Kidney (tissue), 14 donors: ENCODE data around the gene TMEM200A. TPM values are rescaled to one million over a fixed set of nuclear protein-coding genes. Genes with fewer than 3 reads are reported as not detected.

Experiments used
- DNase-seq, 5 donors: peaks; one replicate each; pipeline ENCODE4 v3.0.0-alpha.2; 2013 to 2020
- FAIRE-seq: peaks from 2 replicates; lab custom pipeline; 2012; peaks lifted over from hg19 to GRCh38; lab: Jason Lieb, UNC
- H3K27ac ChIP-seq, 2 donors: one replicate each; pipeline ENCODE4 v1.7.0; 2013; ENCODE audit warnings: low read depth in 2 of 2, low read length in 2 of 2, inconsistent platforms in 1 of 2
- H3K27me3 ChIP-seq: one replicate; pipeline ENCODE4 v1.7.1; 2013; ENCODE audit warnings: low read length, inconsistent platforms; ENCODE audit not compliant: control insufficient read depth, insufficient read depth
- H3K36me3 ChIP-seq, 3 donors: one replicate each; pipeline versions ENCODE4 v1.7.0 to v1.7.1; 2013; ENCODE audit warnings: low read length in 3 of 3, control low read depth in 1 of 3, inconsistent platforms in 1 of 3; ENCODE audit not compliant: insufficient read depth in 3 of 3, control insufficient read depth in 2 of 3
- H3K4me1 ChIP-seq, 3 donors: one replicate each; pipeline versions ENCODE4 v1.7.0 to v1.7.1; 2013; ENCODE audit warnings: low read length in 3 of 3, inconsistent platforms in 1 of 3, low read depth in 1 of 3; ENCODE audit not compliant: control insufficient read depth in 2 of 3, insufficient read depth in 2 of 3
- H3K4me3 ChIP-seq, 3 donors: one replicate each; pipeline versions ENCODE4 v1.7.0 to v1.8.1; 2013; ENCODE audit warnings: low read length in 3 of 3, control low read depth in 1 of 3, inconsistent platforms in 1 of 3
- H3K9ac ChIP-seq, 3 donors: one replicate each; pipeline versions ENCODE4 v1.7.0 to v1.7.1; 2013; ENCODE audit warnings: low read length in 3 of 3, control low read depth in 1 of 3, inconsistent platforms in 1 of 3
- H3K9me3 ChIP-seq, 3 donors: one replicate each; pipeline versions ENCODE4 v1.7.0 to v1.7.1; 2013; ENCODE audit warnings: low read length in 3 of 3, control low read depth in 1 of 3, inconsistent platforms in 1 of 3; ENCODE audit not compliant: control insufficient read depth in 2 of 3, insufficient read depth in 1 of 3
- CTCF ChIP-seq: IDR thresholded peaks from 3 replicates; pipeline ENCODE4 v1.5.1; 2012; ENCODE audit warnings: mild to moderate bottlenecking, moderate library complexity, borderline replicate concordance; ENCODE audit not compliant: insufficient read depth; ENCODE audit errors: extremely low read depth
- intact Hi-C: fragments of 100-400 bp; cut with DNase I; formaldehyde crosslinking; loops from one replicate; pipeline ENCODE4 v1.11.1; 2022
- polyA plus RNA-seq: library from polyadenylated mRNA; stranded (reverse); fragments of 350-450 nt; fragmentation: Illumina TruSeq; extraction: RNeasy Lipid Tissue Mini Kit (QIAGEN cat#74804); gene quantifications from one replicate; pipeline ENCODE4 v1.2.3, GENCODE V29; 2014; ENCODE audit warnings: low read depth, low replicate concordance; ENCODE audit not compliant: insufficient read depth
- total RNA-seq: library from RNA; stranded (reverse); fragmentation: NEBNext Ultra II Directional; extraction: Animal tissue kit (Norgen Biotek cat#: 25700); gene quantifications from one replicate; pipeline ENCODE4 v1.2.1, GENCODE V29; 2021
- donor health status: control.
- donor health status: control.
- donor health status: control.
- donor health status: control.
- donor health status: control.
- donor health status: DM: yes; HTN: yes; CAD: no.
- donor health status: Normal renal cell carcinoma (clear cell type).

TMEM200A gene
- total and polyA plus RNA-seq, 2 donors from 2014 or later: 7.7 to 17.9 TPM

DNA sequence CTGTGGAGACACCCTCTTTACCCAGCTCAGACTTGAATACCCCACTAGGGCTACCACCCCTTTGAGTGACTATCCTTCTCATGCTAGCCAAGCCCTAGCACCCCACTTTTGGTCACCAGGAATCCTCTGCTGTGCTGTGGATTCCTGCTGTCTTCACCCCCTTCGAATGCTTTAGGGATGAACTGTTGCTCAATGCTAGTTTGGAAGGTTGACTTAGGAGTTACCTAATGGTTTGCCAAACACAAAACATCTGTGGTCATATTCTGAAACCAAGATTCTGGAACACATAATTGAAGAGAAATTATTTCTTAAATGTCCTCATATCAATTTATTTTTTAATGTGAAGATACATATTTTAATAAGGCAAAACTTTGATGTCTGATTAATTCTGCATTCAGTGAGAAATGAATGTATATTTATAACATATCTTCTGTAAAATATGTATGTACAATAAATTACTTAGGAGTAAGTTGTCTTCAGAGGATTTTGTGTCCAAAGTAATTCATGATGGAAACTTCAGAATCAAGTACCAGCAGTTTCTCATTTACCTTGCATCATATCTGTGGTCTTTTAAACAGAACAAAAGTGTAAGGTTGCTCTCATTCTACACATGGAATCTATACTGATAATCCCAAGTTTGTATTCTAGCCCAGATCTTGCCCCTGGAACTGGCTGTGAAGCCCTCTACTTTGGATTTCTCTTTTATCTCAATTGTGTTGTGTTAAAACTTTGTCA, 46.9 kb downstream of the TMEM200A start:
- Histone ChIP-seq H3K36me3 (no peaks in the 10 kb centered on the region), H3K9ac (no peak overlapping the region), H3K27ac (no peak overlapping the region), H3K4me3 (no peak overlapping the region), H3K9me3 (no peaks in the 10 kb centered on the region), H3K4me1 (no peaks in the 10 kb centered on the region), H3K27me3 (no peaks in the 10 kb centered on the region)
- no peak for TF ChIP-seq CTCF
- intact Hi-C loops: no loop called here
- no peak for FAIRE-seq
- DNase-seq: no peak

- no peaks in the 10 kb centered on the region for H3K4me1 ChIP-seq
- DNase-seq (no peak), FAIRE-seq (no peak)
- no peak overlapping the region for H3K9ac ChIP-seq
- no peak overlapping the region for H3K4me3 ChIP-seq
- no peaks in the 10 kb centered on the region for H3K36me3 ChIP-seq
- intact Hi-C loops: no loop called here
- no peak for TF ChIP-seq CTCF
- H3K27ac ChIP-seq: no peak overlapping the region
- no peaks in the 10 kb centered on the region for H3K27me3 ChIP-seq
- no peaks in the 10 kb centered on the region for H3K9me3 ChIP-seq
These were observed 52.1 kb downstream of the TMEM200A start for GRCh38 chr6:130417951-130418350.

DNA sequence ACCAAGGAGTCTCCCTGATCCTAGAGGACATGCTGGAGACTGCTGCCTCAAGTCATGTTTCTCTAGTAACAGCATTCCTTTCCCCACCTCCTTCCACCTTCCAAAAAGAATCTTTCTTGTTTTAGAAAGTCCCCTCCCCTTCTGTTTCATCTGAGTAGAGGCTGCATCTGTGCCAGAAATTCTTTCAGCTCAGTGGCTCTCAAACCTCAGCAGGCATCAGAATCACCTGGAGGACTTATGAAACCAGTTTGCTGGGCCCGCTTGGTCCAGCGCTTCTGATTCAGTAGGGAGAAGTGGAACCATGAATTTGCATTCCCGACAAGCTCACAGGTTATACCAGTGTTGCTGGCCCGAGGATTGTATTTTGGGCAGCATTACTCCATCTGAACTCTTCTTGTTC, 55.1 kb downstream of the TMEM200A start:
- FAIRE-seq (no peak), DNase-seq (peak in 1 of 5 donors; percentile 34)
- Histone ChIP-seq H3K4me1 (peaks cover 0 to 6% (median 2%) of the 10 kb centered on the region in 3 donors), H3K9me3 (no peaks in the 10 kb centered on the region), H3K36me3 (no peaks in the 10 kb centered on the region), H3K9ac (no peak overlapping the region), H3K27ac (no peak overlapping the region), H3K27me3 (no peaks in the 10 kb centered on the region), H3K4me3 (no peak overlapping the region)
- TF ChIP-seq CTCF: no peak
- intact Hi-C loops: no loop called here
